ENCODE results near the gene ANKS1B.
"Not testable (repeated sequence)": the region's sequence is repeated elsewhere in the genome, so short reads cannot be mapped to it uniquely, and the experiment has no call there.

The ANKS1B gene

GRCh38 chr12:99686142-99686541 is 298.6 kb downstream of the ANKS1B start:
- no peak for DNase-seq

- no peak for DNase-seq
These were observed 304.5 kb downstream of the ANKS1B start for GRCh38 chr12:99680276-99680675.

GRCh38 chr12:99670635-99671034 is 314.1 kb downstream of the ANKS1B start:
- no peak for DNase-seq

DNA sequence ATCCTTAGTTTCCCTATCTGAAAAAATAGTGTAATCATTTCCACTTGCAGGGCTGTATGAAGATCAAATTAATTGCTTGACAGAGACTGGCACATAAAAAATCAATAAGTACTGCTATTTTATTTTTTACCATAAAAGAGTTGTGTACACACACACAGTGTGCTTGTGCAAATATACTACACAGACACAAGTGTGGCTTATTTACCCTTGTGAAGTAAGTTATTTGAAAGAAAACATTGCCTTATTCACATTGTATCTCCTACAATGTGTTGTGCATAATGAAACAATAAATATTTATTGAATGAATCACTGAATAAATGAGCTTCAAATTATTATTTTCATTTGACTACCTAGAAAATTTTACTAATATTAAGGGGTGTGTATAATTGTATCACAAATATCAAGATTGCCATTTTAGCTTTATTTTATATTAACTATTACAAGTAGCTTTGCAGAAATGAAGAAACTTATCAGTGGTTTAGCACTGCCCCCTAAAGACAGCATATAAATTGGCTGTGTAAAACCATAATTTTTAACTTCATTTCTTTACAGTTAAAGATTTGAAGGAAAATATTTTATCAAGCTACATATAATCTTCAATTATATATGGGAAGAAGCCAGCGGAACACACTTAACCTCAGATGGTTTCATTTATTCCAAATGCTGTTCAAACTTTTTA is 325.9 kb downstream of the ANKS1B start:
- no peak for DNase-seq

GRCh38 chr12:99649551-99649950 is 335.2 kb downstream of the ANKS1B start:
- DNase-seq, result no peak

- DNase-seq, result no peak
These were observed 336.6 kb downstream of the ANKS1B start for GRCh38 chr12:99648183-99648582.

GRCh38 chr12:99647453-99647852 is 337.3 kb downstream of the ANKS1B start, which contains the start of gene GARIN6:
Gene GARIN6, plus strand, starts transcription at chr12:99647753. Its CDS starts 422 bp downstream, at chr12:99648175.
- DNase-seq, result no peak

DNA sequence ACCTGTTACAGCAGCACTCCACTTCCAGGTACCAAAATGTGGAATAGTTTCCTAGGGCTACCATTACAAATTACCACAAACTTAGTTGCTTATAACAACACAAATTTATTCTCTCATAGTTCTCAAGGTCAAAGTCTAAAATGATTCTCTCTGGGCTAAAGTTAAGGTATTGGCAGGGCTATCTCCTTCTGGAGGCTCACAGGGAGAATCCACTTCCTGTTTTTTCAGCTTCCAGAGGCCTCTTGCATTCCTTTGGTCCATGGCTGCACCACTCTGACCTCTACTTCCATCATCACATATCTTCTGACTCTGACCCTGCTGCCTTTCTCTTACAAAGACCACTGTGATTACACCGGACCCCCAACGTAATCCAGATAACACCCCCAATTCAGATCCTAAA is 340.1 kb downstream of the ANKS1B start:
- no peak for DNase-seq

- no peak for DNase-seq
These were observed 357.3 kb downstream of the ANKS1B start for GRCh38 chr12:99627459-99627858.

- not testable (repeated sequence) for DNase-seq
These were observed 360.1 kb downstream of the ANKS1B start for GRCh38 chr12:99624591-99624990.

- no peak for DNase-seq
These were observed 364.6 kb downstream of the ANKS1B start for GRCh38 chr12:99620159-99620479.

DNA sequence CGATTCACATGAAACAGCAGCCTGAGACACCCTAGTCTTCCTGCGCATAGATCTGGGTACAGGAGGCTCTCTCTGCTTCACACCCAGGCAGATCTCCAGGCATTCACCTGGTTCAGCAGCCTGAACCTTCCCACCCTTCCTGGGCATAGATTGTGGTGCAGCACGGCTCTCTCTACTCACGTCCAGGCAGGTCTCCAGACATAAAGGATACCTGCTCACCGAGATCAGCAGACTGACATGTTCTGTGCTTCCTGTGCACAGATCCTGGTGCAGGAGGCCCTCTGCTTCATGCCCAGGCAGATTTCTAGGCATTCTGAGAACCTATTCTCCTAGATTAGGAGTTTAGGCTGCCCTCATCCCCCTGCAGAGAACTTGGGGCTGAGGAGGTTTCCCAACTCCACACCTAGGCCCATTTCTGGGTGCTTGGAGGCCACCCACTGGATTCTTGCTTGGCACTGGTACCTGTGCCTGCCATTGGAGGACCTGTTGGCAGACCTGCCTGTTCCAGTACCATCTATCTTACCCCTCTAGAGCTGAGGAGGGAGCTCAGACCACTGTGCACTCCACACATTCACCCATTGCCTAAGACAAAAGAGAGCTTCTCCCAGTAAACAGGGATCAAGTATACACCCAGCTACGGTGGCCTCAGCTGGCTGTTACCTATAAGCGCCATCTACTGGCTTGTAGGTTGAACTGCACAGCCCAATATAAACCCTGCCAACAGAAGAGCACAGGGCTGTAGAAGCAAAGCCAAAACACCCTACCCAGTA is 365.2 kb downstream of the ANKS1B start:
- no peak for DNase-seq

- DNase-seq, result no peak
These were observed 366.1 kb downstream of the ANKS1B start for GRCh38 chr12:99618657-99619056.

GRCh38 chr12:99611599-99611998 is 373.1 kb downstream of the ANKS1B start:
- DNase-seq, result no peak

DNA sequence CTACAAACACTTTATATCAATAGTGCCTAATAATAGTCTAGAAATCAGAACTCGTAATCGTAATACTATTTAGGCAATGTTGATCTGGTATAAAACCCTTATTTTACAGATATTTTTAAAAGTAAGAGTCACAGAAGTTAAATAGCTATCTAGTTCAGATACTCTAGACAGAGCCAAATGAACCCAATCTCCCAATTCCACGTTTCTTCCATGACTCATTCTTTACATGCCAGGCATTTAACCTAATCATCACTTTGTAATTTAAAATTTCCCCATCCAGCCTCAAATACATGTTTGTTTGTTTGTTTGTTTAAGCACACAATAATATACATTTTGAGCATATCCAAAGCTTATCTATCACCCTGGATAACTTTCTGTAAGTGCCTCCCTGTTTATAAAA is 373.6 kb downstream of the ANKS1B start:
- DNase-seq, result no peak

DNA sequence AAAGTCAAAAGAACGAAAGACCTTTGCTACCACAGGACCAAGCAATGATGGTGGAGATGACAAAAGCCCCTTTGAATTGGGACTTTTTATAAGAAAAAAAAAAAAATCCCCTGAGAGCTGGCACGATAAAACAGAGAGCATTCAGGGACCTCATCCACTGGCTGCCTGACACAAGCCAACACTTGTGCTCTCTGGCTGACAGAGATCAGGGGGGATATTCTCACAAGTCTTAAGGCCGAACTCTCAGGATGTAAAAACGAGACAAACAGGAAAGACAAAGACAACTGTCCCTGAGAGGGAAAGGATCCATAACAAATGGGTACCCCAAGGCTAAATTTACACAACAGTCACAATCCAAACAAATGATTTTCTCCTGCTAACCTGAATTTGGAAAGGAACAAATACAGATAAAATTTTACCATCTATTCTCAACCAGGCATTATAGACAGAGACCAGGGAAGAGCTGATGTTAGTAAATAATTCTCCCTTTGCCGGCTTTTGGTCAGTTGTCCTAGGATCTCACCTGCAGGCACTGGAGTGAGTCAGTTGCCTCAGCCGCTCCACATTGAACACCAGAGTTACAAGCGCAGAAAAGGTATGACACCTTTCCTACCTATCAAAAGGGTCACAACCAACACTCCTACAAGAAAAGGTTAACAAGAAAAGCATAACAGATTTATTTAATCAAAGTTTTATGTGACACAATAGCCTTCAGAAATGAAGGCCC is 375.1 kb downstream of the ANKS1B start:
- DNase-seq, result no peak

- DNase-seq, result no peak
These were observed 384.3 kb downstream of the ANKS1B start for GRCh38 chr12:99600388-99600787.

DNA sequence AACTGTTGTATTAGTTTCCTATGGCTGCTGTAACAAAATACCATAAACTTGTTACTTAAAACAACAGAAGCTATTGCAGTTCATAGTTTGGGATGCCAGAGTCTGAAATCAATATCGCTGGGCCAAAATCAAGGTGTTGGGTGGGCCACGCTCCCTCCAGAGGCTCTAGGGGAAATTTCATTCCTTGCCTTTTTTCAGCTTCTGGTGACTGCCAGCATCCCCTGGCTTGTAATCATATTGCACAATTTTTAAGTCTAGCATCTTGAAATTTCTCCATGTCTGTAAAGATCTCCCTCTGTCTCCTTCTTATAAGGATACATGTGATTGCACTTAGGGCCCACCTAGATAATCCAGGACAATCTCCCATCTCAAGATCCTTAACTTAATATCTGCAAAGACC is 386.0 kb downstream of the ANKS1B start:
- DNase-seq, result no peak

GRCh38 chr12:99596762-99597161 is 388.0 kb downstream of the ANKS1B start:
- no peak for DNase-seq

DNA sequence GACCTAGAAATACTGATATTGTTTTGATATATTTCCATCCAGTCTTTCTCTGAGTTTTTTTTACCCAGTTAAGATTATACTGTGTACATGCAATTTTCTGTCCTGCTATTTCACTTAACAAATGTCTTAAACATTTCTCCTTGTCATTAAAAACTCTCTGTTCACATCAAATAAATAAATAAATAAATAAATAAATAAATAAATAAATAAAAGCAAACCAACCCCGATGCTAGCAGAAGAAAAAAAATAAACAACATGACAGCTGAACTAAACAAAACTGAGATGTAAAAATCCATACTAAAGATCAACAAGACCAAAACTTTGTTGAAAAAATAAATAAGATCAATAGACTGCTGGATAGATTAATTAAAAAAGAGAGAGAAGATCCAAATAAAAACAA is 407.6 kb downstream of the ANKS1B start:
- DNase-seq, result not testable (repeated sequence)

- no peak for DNase-seq
These were observed 410.8 kb downstream of the ANKS1B start for GRCh38 chr12:99573980-99574379.

DNA sequence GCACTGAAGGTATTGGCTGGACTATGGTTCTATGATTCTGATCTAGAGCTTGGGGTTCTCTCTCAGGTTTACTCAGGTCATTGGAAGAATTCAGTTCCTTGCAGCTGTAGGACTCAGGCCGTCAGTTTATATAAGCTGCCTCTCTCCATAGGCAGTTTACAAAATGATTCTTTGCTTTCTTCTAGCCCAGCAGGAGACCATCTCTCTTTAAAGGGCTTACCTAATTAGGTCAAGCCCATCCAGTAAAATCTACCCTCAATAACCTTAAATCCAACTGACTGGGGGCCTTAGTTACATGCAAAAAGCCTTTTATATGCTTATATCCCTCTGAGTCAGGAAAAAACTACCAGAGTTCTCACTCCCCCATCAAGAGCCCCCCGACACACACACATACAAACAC is 417.7 kb downstream of the ANKS1B start:
- no peak for DNase-seq

- DNase-seq, result no peak
These were observed 426.6 kb downstream of the ANKS1B start for GRCh38 chr12:99558109-99558508.

DNA sequence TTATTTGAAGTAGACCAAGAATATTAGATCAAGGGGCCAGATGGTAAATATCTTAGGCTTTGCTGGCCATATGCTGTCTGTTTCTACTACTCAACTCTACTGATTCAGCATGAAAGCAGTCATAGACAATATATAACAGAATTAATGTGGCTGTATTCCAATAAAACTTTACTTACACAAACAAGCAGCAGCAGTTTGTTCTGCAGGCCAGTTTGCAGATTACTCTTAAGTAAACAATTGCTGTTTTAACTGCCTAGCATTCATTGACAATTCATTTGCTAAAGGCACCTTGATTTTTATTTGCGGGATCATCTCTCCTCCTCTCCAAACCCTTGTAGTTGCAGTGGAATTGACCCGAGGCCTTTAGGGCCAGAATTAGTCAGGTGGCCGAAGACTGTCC is 431.3 kb downstream of the ANKS1B start:
- no peak for DNase-seq

Measured in cerebellar nuclear complex (tissue), 1 donor.